GM19193 (cell line): ENCODE data around the gene MTREX.

Experiments used
- POLR2A ChIP-seq: IDR thresholded peaks from 4 replicates; pipeline ENCODE4 v1.6.1; 2011; ENCODE audit not compliant: insufficient read depth, insufficient read length; ENCODE audit errors: extremely low read depth

Gene MTREX

DNA sequence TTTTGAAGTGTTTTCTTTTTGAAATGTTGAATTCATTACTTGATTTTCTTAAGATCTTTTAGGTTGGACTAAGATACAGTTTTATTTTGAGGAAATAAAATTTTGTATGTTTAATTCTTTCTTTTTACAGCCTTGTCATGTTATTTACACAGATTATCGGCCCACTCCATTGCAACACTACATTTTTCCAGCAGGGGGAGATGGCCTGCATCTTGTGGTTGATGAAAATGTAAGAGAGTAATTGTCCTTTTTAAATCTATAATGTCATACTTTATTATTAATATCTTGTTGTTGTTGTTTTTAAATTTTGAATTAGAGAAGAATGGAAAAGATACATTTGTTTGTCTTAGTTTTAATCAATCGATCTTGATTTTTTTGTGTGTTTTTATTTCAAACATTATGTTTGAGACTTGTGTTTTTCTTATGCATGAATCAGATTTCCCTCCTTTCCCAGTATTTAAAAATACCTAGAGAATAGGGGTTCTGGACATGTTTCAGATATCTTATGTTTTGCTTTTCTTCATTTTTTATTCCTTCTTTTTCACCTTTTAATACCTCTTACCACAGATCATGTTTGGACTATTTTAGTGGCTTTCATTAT, 36.7 kb downstream of the MTREX start:
- TF ChIP-seq POLR2A = no peak

- TF ChIP-seq POLR2A = no peak
These were observed 37.5 kb downstream of the MTREX start for GRCh38 chr5:55345327-55345726.

DNA sequence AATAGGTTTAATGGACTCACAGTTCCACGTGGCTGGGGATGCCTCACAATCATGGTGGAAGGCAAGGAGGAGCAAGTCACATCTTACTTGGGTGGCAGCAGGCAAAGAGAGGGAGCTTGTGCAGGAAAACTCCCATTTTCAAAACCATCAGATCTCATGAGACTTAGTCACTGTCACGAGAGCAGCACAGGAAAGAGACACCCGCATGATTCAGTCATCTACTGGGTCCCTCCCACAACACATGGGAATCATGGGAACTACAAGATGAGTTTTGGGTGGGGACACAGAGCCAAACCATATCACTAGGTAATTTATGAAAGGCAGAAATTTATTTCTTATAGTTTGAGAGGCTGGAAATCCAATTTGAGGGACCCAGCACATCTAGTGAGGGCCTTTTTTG, 40.0 kb downstream of the MTREX start:
- no peak for TF ChIP-seq POLR2A

GRCh38 chr5:55350754-55351153, 43.0 kb downstream of the MTREX start:
- TF ChIP-seq POLR2A = no peak

GRCh38 chr5:55356896-55357295, 49.1 kb downstream of the MTREX start:
- no peak for TF ChIP-seq POLR2A

- TF ChIP-seq POLR2A = no peak
These were observed 52.4 kb downstream of the MTREX start for GRCh38 chr5:55360190-55360589.

GRCh38 chr5:55363856-55364255, 56.1 kb downstream of the MTREX start:
- TF ChIP-seq POLR2A = no peak

GRCh38 chr5:55364537-55365055, 56.8 kb downstream of the MTREX start:
- no peak for TF ChIP-seq POLR2A

DNA sequence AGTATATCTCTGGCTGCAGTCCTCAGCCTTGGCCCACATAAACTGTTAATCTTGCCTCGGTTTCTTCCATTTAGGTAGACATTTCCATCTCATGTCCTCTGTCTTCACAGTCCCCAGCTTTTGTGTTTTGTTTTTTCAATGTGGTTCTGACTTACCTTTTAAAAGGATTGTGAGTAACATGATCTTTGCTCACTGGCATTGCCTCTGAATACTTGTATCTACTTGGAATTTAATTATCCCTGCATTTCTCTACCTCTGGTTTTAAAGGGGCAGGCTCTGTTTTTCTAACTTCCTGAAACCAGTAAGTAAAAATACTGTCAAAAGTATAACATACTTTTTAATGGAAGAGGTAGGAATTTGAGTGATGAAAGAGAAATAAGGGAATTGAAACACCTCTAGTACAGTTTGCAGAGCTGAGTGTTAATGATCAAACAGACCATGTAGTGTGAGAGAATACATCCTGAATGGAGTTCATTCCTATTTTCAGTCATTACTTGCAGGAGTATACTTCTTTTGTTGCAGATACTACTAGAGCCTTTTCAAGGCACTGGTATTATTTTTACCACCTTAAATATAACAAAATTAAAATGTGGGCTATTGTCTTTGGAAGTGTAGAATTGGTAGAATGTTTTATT, 62.6 kb downstream of the MTREX start:
- no peak for TF ChIP-seq POLR2A

DNA sequence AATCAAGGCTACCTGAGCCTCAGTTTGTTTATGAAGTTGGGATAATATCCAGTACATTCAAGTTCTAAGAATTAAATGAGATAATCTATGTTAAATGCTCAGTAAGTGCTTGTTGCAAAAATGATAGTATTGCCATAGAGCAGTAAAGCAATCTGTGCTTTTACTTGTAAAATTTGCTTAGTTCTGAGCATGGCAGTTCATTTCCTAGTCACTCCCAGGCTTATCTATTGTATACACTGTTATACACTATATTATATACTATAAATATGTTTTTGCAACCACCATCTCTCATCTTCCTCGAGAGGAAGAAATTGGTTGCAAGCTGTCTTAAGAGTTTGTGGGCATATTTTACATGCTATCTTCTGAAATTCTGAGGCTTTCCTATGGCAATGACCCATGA, 63.4 kb downstream of the MTREX start:
- TF ChIP-seq POLR2A = no peak

- no peak for TF ChIP-seq POLR2A
These were observed 64.5 kb downstream of the MTREX start for GRCh38 chr5:55372130-55372925.

DNA sequence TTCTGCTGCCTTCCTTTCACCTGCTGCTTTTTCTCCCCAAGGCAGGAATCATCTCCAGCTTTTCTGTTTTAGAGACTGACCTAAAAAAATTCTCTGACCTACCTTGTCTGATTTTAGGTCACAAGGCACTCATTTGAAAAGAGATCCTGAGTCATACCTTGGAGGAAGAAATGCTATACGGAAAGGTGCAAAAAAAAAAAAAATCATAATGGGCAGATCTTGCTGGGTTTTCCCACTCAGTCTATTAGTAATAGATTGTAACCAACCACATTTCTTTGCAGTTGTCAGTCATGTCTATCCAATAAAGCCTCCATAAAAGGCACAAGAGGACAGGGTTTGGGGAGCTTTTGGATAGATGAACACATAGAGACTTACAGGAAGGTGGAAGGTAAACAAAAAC, 70.0 kb downstream of the MTREX start:
- TF ChIP-seq POLR2A = no peak

- no peak for TF ChIP-seq POLR2A
These were observed 75.5 kb downstream of the MTREX start for GRCh38 chr5:55383254-55383653.

- no peak for TF ChIP-seq POLR2A
These were observed 76.3 kb downstream of the MTREX start for GRCh38 chr5:55384072-55384471.

DNA sequence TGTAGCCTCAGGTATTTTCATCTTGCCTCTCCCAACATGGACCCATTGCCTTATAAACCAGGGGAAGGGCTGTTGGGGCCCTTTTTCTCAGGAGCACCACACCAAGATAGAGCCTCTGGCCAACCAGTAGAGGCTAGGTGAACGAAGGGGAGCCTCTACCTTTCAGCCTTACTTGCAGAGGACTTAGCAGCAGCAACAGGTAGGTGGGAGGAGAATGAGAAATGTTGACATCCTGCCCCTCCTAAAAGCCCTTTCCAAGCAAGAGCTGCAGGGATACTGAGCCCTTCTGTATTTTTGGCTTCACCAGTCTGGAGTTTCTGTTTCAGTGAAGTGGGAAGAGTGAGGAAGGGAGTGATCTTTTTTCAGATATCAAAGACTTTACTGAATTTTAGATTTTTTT, 77.4 kb downstream of the MTREX start:
- TF ChIP-seq POLR2A = no peak

DNA sequence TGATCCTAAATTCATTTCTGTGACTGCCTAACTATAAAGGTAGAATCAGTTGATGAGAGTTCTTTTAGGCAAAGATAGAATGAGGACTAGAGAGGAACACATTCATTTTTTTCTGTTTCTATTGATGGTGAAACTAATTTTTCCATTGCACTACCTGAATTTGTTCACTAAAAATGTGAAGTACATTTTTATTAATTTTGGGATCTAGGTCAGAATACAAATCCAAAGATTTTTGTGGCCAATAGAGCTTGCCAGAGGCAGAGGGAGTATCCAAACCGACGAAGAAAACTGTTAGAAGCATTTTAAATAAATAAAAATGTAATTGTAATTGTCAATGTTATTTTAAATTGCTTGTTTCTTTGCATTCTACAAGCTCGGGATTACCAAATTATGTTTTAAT, 78.1 kb downstream of the MTREX start:
- no peak for TF ChIP-seq POLR2A

GRCh38 chr5:55386356-55386755, 78.6 kb downstream of the MTREX start:
- no peak for TF ChIP-seq POLR2A

- no peak for TF ChIP-seq POLR2A
These were observed 80.1 kb downstream of the MTREX start for GRCh38 chr5:55387865-55388264.
